Effector memory CD8-positive, alpha-beta T cell (primary cell): ENCODE results near the gene CYP20A1.
"Not testable (repeated sequence)": the region's sequence is repeated elsewhere in the genome, so short reads cannot be mapped to it uniquely, and the experiment has no call there.

ENCODE experiments used
- ATAC-seq: fragments of 150-1000 bp; cut with Tn5 transposase; replicated peaks from 2 replicates; pipeline ENCODE4 v1.10.0; 2021; ENCODE audit warnings: mild to moderate bottlenecking, moderate library complexity
- DNase-seq, 3 experiments: peaks; one replicate each; pipeline ENCODE4 v3.0.0; 2021
- H3K27ac Mint-ChIP-seq, 2 donors: one replicate each; pipeline ENCODE4 v1.8.0; 2022; ENCODE audit warnings: mild to moderate bottlenecking in 2 of 2, mixed read lengths in 2 of 2, moderate library complexity in 2 of 2
- H3K27me3 Mint-ChIP-seq, 2 donors: one replicate each; pipeline ENCODE4 v1.8.0; 2022; ENCODE audit warnings: mixed read lengths in 2 of 2
- H3K36me3 Mint-ChIP-seq: one replicate; pipeline ENCODE4 v1.8.0; 2022; ENCODE audit warnings: mild to moderate bottlenecking, moderate library complexity, mixed read lengths; ENCODE audit not compliant: insufficient read depth
- H3K4me1 Mint-ChIP-seq, 2 donors: one replicate each; pipeline ENCODE4 v1.8.0; 2022; ENCODE audit warnings: low read depth in 2 of 2, mixed read lengths in 2 of 2
- H3K4me3 Mint-ChIP-seq, 2 donors: one replicate each; pipeline ENCODE4 v1.8.0; 2022; ENCODE audit warnings: mild to moderate bottlenecking in 2 of 2, mixed read lengths in 2 of 2, moderate library complexity in 2 of 2
- H3K9me3 Mint-ChIP-seq, 2 donors: one replicate each; pipeline ENCODE4 v1.8.0; 2022; ENCODE audit warnings: mixed read lengths in 2 of 2
- total RNA-seq, 9 experiments: gene quantifications; one replicate each; lab custom pipeline; 2026; lab: John Stamatoyannopoulos, UW

Gene CYP20A1
- 64.5 to 153 (median 114) reads per million in 9 experiments for total RNA-seq

- Mint-ChIP-seq H3K27me3 (no peaks in the 10 kb centered on the region), H3K9me3 (no peaks in the 10 kb centered on the region), H3K27ac (peak within 1 kb of the TSS; percentile 97 to 98), H3K4me1 (peaks cover 26 to 34% of the 10 kb centered on the region in 2 donors), H3K36me3 (peaks cover 46% of the 10 kb centered on the region), H3K4me3 (peak within 1 kb of the TSS; percentile 91 to 97)
- DNase-seq, result peak; percentile 96 to 97 (median 97)
- peak; percentile 81 for ATAC-seq
Observed at GRCh38 chr2:203238704-203239526, at the start of gene CYP20A1. TSS of gene CYP20A1 (plus strand) at chr2:203239018. CDS start at chr2:203239063, 45 bp downstream.

DNA sequence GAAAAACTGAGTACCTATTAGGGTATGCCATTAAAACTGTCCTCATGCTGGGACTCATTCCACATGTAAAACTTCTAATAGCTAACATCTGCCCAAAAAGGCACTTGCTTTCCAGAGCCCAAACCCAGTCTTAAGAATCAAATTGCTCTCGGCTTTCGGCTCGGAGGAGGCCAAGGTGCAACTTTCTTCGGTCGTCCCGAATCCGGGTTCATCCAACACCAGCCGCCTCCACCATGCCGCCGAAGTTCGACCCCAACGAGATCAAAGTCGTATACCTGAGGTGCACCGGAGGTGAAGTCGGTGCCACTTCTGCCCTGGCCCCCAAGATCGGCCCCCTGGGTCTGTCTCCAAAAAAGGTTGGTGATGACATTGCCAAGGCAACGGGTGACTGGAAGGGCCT is 48.3 kb upstream of the CYP20A1 start:
- not testable (repeated sequence) for DNase-seq, H3K27ac Mint-ChIP-seq, H3K9me3 Mint-ChIP-seq, ATAC-seq, H3K4me3 Mint-ChIP-seq, H3K4me1 Mint-ChIP-seq, H3K27me3 Mint-ChIP-seq
- peaks cover 11% of the 10 kb centered on the region for H3K36me3 Mint-ChIP-seq

DNA sequence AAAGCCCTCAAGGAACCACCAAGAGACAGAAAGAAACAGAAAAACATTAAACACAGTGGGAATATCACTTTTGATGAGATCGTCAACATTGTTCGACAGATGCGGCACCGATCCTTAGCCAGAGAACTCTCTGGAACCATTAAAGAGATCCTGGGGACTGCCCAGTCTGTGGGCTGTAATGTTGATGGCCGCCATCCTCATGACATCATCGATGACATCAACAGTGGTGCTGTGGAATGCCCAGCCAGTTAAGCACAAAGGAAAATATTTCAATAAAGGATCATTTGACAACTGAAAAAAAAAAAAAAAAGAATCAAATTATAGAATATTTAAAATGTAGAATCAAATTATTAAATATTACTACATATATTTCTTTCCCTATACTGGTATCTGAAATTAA is 47.8 kb upstream of the CYP20A1 start:
- ATAC-seq, H3K9me3 Mint-ChIP-seq, H3K27me3 Mint-ChIP-seq, DNase-seq, H3K27ac Mint-ChIP-seq, H3K4me3 Mint-ChIP-seq, H3K4me1 Mint-ChIP-seq: not testable (repeated sequence)
- peaks cover 11% of the 10 kb centered on the region for H3K36me3 Mint-ChIP-seq

- Mint-ChIP-seq H3K27me3 (no peaks in the 10 kb centered on the region), H3K27ac (no peak overlapping the region), H3K36me3 (peaks cover 11% of the 10 kb centered on the region), H3K9me3 (no peaks in the 10 kb centered on the region), H3K4me3 (no peak overlapping the region), H3K4me1 (no peaks in the 10 kb centered on the region)
- no peak for ATAC-seq
- DNase-seq, result no peak
Observed at GRCh38 chr2:203191961-203192360, 46.9 kb upstream of the CYP20A1 start.

GRCh38 chr2:203195331-203196036 is 43.3 kb upstream of the CYP20A1 start:
- no peak for DNase-seq
- no peak for ATAC-seq
- H3K27me3 Mint-ChIP-seq, result no peaks in the 10 kb centered on the region
- H3K36me3 Mint-ChIP-seq, result peaks cover 12% of the 10 kb centered on the region
- no peak overlapping the region for H3K4me3 Mint-ChIP-seq
- no peak overlapping the region for H3K27ac Mint-ChIP-seq
- no peaks in the 10 kb centered on the region for H3K4me1 Mint-ChIP-seq
- no peaks in the 10 kb centered on the region for H3K9me3 Mint-ChIP-seq

GRCh38 chr2:203200866-203201265 is 38.0 kb upstream of the CYP20A1 start:
- ATAC-seq, result no peak
- Mint-ChIP-seq H3K4me3 (no peak overlapping the region), H3K36me3 (peaks cover 8% of the 10 kb centered on the region), H3K27me3 (no peaks in the 10 kb centered on the region), H3K27ac (no peak overlapping the region), H3K9me3 (no peaks in the 10 kb centered on the region), H3K4me1 (no peaks in the 10 kb centered on the region)
- no peak for DNase-seq

DNA sequence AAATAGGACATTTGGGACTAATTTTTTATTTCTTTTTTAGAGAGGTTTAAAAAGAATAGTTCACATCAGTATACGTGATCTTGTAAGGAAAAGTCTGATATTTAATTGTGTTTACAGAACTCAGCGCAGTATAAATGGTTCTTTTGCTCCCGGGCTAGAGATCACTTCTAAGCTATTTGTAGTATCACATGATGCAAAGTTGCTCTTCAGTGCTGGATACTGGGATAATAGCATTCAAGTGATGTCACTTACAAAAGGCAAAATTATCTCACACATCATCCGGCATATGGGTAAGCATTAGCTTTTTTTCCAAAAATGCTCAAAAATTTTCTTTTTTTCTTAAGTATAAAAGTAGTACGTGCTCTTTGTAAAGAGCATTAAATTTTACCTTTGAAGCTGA is 37.4 kb upstream of the CYP20A1 start:
- no peak for ATAC-seq
- no peaks in the 10 kb centered on the region for H3K27me3 Mint-ChIP-seq
- no peak overlapping the region for H3K27ac Mint-ChIP-seq
- no peaks in the 10 kb centered on the region for H3K4me1 Mint-ChIP-seq
- no peak for DNase-seq
- H3K9me3 Mint-ChIP-seq, result no peaks in the 10 kb centered on the region
- H3K36me3 Mint-ChIP-seq, result peaks cover 8% of the 10 kb centered on the region
- H3K4me3 Mint-ChIP-seq, result no peak overlapping the region

DNA sequence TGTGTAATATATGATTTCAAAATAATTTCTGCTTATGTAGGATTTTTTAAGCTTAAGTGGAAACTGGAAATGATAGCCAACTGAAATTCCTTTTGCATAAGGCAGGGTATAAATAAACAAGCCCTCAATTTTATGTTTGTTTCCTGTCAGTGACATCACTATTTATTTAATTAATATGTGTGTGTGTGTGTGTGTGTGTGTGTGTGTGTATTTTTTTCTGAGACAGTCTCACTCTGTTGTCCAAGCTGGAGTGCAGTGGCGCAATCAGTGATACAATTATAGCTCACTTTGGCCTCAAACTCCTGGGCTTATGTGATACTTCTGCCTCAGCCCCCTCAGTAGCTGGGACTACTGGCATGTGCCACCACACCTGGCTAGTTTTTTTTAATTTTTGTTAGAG is 29.3 kb upstream of the CYP20A1 start:
- H3K9me3 Mint-ChIP-seq, result no peaks in the 10 kb centered on the region
- H3K27ac Mint-ChIP-seq, result no peak overlapping the region
- no peak overlapping the region for H3K4me3 Mint-ChIP-seq
- DNase-seq, result no peak
- no peaks in the 10 kb centered on the region for H3K4me1 Mint-ChIP-seq
- ATAC-seq, result no peak
- no peaks in the 10 kb centered on the region for H3K27me3 Mint-ChIP-seq
- no peaks in the 10 kb centered on the region for H3K36me3 Mint-ChIP-seq

DNA sequence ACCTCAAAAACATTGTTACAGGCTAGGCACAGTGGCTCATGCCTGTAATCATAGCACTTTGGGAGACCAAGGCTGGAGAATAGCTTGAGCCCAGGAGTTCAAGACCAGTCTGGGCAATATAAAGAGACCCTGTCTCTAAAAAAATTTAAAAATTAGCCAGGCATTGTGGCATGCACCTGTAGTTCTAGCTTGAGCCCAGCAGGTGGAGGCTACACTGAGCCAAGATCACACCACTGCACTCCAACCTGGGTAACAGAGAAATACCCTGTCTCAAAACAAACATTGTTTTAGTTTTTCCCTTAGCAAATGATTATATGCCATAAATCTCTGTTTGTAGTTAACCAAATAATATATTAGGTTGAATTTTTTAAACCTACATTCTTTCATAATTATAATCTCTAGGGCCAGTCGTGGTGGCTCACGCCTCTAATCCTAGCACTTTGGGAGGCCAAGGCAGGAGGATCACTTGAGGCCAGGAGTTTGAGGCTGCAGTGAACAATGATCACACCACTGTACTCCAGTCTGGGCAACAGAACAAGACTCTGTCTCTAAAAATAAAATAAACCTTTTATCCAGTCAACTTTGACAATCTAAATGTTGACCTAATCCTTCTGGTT is 13.3 kb upstream of the CYP20A1 start:
- Mint-ChIP-seq H3K4me3 (no peak overlapping the region), H3K4me1 (no peaks in the 10 kb centered on the region), H3K27ac (no peak overlapping the region), H3K36me3 (no peaks in the 10 kb centered on the region), H3K9me3 (no peaks in the 10 kb centered on the region), H3K27me3 (no peaks in the 10 kb centered on the region)
- peak; percentile 12 to 35 (median 15) for DNase-seq
- ATAC-seq, result peak; percentile 75

GRCh38 chr2:203229674-203230073 is 9.1 kb upstream of the CYP20A1 start:
- H3K4me1 Mint-ChIP-seq, H3K27ac Mint-ChIP-seq, H3K27me3 Mint-ChIP-seq, DNase-seq, H3K9me3 Mint-ChIP-seq, H3K36me3 Mint-ChIP-seq, H3K4me3 Mint-ChIP-seq, ATAC-seq: not testable (repeated sequence)

DNA sequence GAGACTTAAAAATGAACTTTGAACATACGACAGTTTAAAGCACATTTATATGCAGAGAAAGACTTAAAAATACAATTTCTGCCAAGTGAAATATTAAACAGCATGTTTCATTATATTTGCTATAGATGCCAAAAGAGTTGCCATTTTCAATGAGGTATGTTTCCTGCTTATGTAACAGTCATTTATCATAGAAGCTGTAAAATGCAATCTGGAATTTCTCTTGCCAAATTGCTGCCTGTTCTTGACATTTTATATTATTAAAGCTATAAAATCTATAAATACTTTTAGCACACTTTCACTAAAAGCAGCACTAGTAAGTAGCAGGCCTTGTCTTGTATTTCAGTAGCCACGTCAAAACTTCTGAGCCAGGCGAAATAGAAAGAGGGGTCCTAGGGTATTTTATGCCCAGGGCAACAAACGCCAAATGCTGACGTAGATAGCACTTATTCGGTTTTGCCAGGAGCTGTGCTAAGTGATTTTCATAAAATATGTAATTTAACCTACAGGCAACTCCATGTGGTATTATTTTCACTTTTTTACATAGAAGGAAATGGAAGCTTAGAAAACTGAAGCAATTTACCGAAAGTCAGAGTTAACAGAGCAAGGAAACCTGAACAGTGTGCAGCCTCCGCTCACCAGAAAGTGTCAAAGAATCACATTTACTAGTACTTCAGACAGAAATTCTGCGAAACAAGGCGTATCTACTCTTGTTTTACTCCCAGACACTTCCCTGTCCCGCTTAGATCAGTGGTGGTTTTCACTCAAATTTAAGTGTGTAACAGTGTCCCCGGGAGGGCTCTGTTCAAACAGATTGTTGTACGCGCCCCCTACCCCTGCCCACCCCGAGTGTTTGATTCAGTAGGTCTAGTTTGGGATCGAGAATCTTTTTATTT is 1.2 kb upstream of the CYP20A1 start:
- Mint-ChIP-seq H3K4me3 (peak overlapping the region; percentile 91 to 97), H3K36me3 (peaks cover 35% of the 10 kb centered on the region), H3K27ac (peak overlapping the region; percentile 97 to 98), H3K4me1 (peaks cover 20 to 26% of the 10 kb centered on the region in 2 donors), H3K27me3 (no peaks in the 10 kb centered on the region), H3K9me3 (no peaks in the 10 kb centered on the region)
- ATAC-seq (no peak), DNase-seq (no peak)

GRCh38 chr2:203238292-203238703 is 520 bp upstream of the CYP20A1 start:
- Mint-ChIP-seq H3K27me3 (no peaks in the 10 kb centered on the region), H3K9me3 (no peaks in the 10 kb centered on the region), H3K4me1 (peaks cover 25 to 32% of the 10 kb centered on the region in 2 donors), H3K36me3 (peaks cover 40% of the 10 kb centered on the region), H3K27ac (peak overlapping the region; percentile 97 to 98), H3K4me3 (peak overlapping the region; percentile 91 to 97)
- ATAC-seq (no peak), DNase-seq (no peak)

DNA sequence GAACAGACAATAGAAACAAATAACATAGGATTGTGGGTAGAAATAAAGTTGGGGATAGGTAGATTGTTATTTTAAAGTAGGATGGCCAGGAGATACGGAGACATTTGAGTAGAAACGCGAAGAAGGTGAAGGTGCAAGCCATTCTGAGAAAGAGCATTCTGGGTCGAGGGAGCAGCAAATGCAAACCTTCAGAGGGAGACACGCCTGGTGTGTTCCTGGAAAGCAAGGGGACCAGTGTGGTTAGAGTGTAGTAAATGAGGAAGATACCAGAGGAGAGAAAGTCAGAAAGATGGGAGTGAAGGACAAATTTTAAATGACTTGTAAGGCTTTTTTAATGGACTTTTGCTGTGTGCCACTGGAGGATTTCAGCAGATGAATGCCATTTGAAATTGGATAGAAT is 1.7 kb downstream of the CYP20A1 start:
- DNase-seq (no peak), ATAC-seq (no peak)
- Mint-ChIP-seq H3K27ac (peak overlapping the region; percentile 97 to 98), H3K27me3 (no peaks in the 10 kb centered on the region), H3K4me1 (peaks cover 28 to 40% of the 10 kb centered on the region in 2 donors), H3K9me3 (no peaks in the 10 kb centered on the region), H3K36me3 (peaks cover 60% of the 10 kb centered on the region), H3K4me3 (peak overlapping the region; percentile 91 to 97)
